A549 (cell line): Measurements from ENCODE around the gene CACNG7. TPM values are rescaled to one million over a fixed set of nuclear protein-coding genes. Genes with fewer than 3 reads are reported as not detected.
A peak's percentile ranks its signal among the peaks of the same experiment; 100 is the strongest.

Experiments
- ATAC-seq, 2 experiments: fragments of 200-7000 bp in 1 of 2; fragments of >200 bp in 1 of 2; cut with Nextera tagmentation in 1 of 2; cut with Tn5 transposase in 1 of 2; 3 replicates each; pipeline versions ENCODE4 v1.8.0 to v1.9.1; 2018 to 2020; ENCODE audit warnings: mild to moderate bottlenecking in 1 of 2, moderate library complexity in 1 of 2
- CTCF ChIA-PET: fragments of 300-600 bp; sonication (Branson Sonifier 250); formaldehyde crosslinking; extraction: SDS; loops from one replicate; lab custom pipeline; 2021; ENCODE audit warnings: antibody characterized with exemption, inconsistent platforms; lab: Yijun Ruan, JAX
- POLR2A ChIA-PET: fragments of 350-600 bp; formaldehyde crosslinking; extraction: SDS; loops from one replicate; lab custom pipeline; 2021; ENCODE audit warnings: antibody characterized with exemption, inconsistent platforms; lab: Yijun Ruan, JAX
- DNase-seq, 2 experiments: peaks; one replicate each; pipeline versions ENCODE4 v3.0.0 to v3.0.0-alpha.2; 2011 to 2016; ENCODE audit warnings: low read depth in 1 of 2, low spot score in 1 of 2
- FAIRE-seq: peaks from 2 replicates; lab custom pipeline; 2011; peaks lifted over from hg19 to GRCh38; lab: Jason Lieb, UNC
- H3K27ac ChIP-seq, 2 experiments: fragments of >200 bp; sonication (Bioruptor Twin); formaldehyde crosslinking; 3 replicates each; pipeline ENCODE4 v1.5.1; 2016 to 2017
- H3K4me1 ChIP-seq: fragments of >200 bp; sonication (Bioruptor Twin); formaldehyde crosslinking; 3 replicates; pipeline ENCODE4 v1.6.1; 2016
- H3K4me2 ChIP-seq: fragments of >200 bp; sonication (Bioruptor Twin); formaldehyde crosslinking; 3 replicates; pipeline ENCODE4 v1.6.1; 2016
- H3K4me3 ChIP-seq: fragments of >200 bp; sonication (Bioruptor Twin); formaldehyde crosslinking; 3 replicates; pipeline ENCODE4 v1.5.1; 2016
- H3K9me3 ChIP-seq: fragments of >200 bp; sonication (Bioruptor Twin); formaldehyde crosslinking; 3 replicates; pipeline ENCODE4 v1.6.1; 2016
- CBX2 ChIP-seq: fragments of 200-600 bp; sonication (generic); IDR thresholded peaks from 2 replicates; pipeline ENCODE4 v1.6.1; 2016; ENCODE audit warnings: low read depth, mild to moderate bottlenecking, borderline replicate concordance
- CTCF ChIP-seq: fragments of >200 bp; sonication (Bioruptor Twin); formaldehyde crosslinking; IDR thresholded peaks from 3 replicates; pipeline ENCODE4 v1.5.1; 2016
- EP300 ChIP-seq, 2 experiments: fragments of >200 bp; sonication (Bioruptor Twin); formaldehyde crosslinking; IDR thresholded peaks; 2 replicates in 1 of 2; 3 replicates in 1 of 2; pipeline ENCODE4 v1.6.1; 2016 to 2017
- FOSL2 ChIP-seq, 2 experiments: fragments of 450-650 bp in 1 of 2; fragments of >200 bp in 1 of 2; sonication (Bioruptor Twin) in 1 of 2; formaldehyde crosslinking; IDR thresholded peaks; 2 replicates each; pipeline versions ENCODE4 v1.5.0 to v1.6.1; 2016 to 2020; ENCODE audit warnings: mild to moderate bottlenecking in 1 of 2, moderate library complexity in 1 of 2
- HES2 ChIP-seq: fragments of >200 bp; sonication (Bioruptor Twin); formaldehyde crosslinking; IDR thresholded peaks from 2 replicates; pipeline ENCODE4 v1.6.1; 2016
- HMGXB4 ChIP-seq: fragments of 250-450 bp; sonication (Bioruptor Pico); IDR thresholded peaks from 2 replicates; pipeline ENCODE4 v1.5.0; 2021; ENCODE audit warnings: mild to moderate bottlenecking, moderate library complexity, borderline replicate concordance
- NPAS2 ChIP-seq: fragments of 250-450 bp; sonication (Bioruptor Pico); IDR thresholded peaks from 2 replicates; pipeline ENCODE4 v1.8.0; 2022; ENCODE audit warnings: mild to moderate bottlenecking, moderate library complexity, borderline replicate concordance
- PHF8 ChIP-seq: fragments of 200-600 bp; sonication (generic); IDR thresholded peaks from 2 replicates; pipeline ENCODE4 v1.6.1; 2016; ENCODE audit warnings: low read depth, mild to moderate bottlenecking, antibody characterized with exemption, moderate library complexity, borderline replicate concordance
- RAD21 ChIP-seq, 2 experiments: fragments of >200 bp in 1 of 2; sonication (Bioruptor Twin) in 1 of 2; formaldehyde crosslinking in 1 of 2; IDR thresholded peaks in 1 of 2; conservative IDR thresholded peaks in 1 of 2; 2 replicates in 1 of 2; 3 replicates in 1 of 2; pipeline ENCODE4 v1.6.1; 2012 to 2018; ENCODE audit warnings: inconsistent platforms in 1 of 2
- USF2 ChIP-seq: fragments of 450-650 bp; IDR thresholded peaks from 2 replicates; pipeline ENCODE4 v1.6.1; 2014; ENCODE audit warnings: antibody characterized with exemption
- WGBS: methylation state at CpG from one replicate; pipeline ENCODE4 v1.1.6; 2017; ENCODE audit errors: missing lambda C conversion rate; 5-methylcytosine and 5-hydroxymethylcytosine counted together
- polyA plus RNA-seq, 4 experiments: library from polyadenylated mRNA; depleted of rRNA in 3 of 4; stranded (reverse); fragments of >200 nt; fragmentation: RNase III in 1 of 4; extraction: RNeasy Plus Mini Kit Qiagen cat#74134 plus additional on column Dnase treatment in 1 of 4; gene quantifications; 2 replicates in 3 of 4; 3 replicates in 1 of 4; pipeline ENCODE4 v1.2.3, GENCODE V29; 2011 to 2017

The CACNG7 gene
- polyA plus RNA-seq, 2 of the 4 experiments (the other 2 are of a cell fraction) = 7.6 to 11.5 TPM

GRCh38 chr19:53909471-53910169, 542 bp downstream of the CACNG7 start:
- H3K4me1 ChIP-seq = peaks cover 42% of the 10 kb centered on the region
- H3K9me3 ChIP-seq = no peaks in the 10 kb centered on the region
- peak overlapping the region; percentile 65 to 82 for H3K27ac ChIP-seq
- H3K4me3 ChIP-seq = peak overlapping the region; percentile 70
- WGBS = 12% methylated on average over 30 of the region's 47 CpGs
- peak overlapping the region; percentile 92 for H3K4me2 ChIP-seq
- TF ChIP-seq HMGXB4 (CRISPR knock-in tag) (no peak), PHF8 (0 out of 2 replicates have a peak, but pooled peaks have one; percentile 29)
- TF ChIP-seq, all 56 proteins: peak for 1
- ChIA-PET CTCF (interaction anchor here (0.6 to 1.4 kb wide), 3 partner anchors 9 to 133 kb away, joined by 3 to 4 read pairs (median 3); no protein-coding TSS in a partner anchor), POLR2A (interaction anchor here (0.7 kb wide), 1 partner anchor 17 kb away, joined by 6 read pairs; no protein-coding TSS in a partner anchor)
- DNase-seq = no peak
- FAIRE-seq = no peak
- no peak for ATAC-seq

GRCh38 chr19:53910170-53910518, 1.1 kb downstream of the CACNG7 start:
- peak overlapping the region; percentile 92 for H3K4me2 ChIP-seq
- DNase-seq = no peak
- ChIA-PET POLR2A (interaction anchor here (0.7 kb wide), 1 partner anchor 18 kb away, joined by 6 read pairs; no protein-coding TSS in a partner anchor), CTCF (interaction anchor here (0.6 to 3.8 kb wide), 4 partner anchors 10 to 133 kb away, joined by 3 to 25 read pairs (median 4); no protein-coding TSS in a partner anchor)
- peak overlapping the region in 1 of 2 experiments; percentile 82; a peak in 4 of 6 replicates for H3K27ac ChIP-seq
- no peaks in the 10 kb centered on the region for H3K9me3 ChIP-seq
- 48% methylated on average over 10 of the region's 13 CpGs for WGBS
- ATAC-seq = no peak
- H3K4me1 ChIP-seq = peaks cover 37% of the 10 kb centered on the region
- TF ChIP-seq USF2 = no peak
- TF ChIP-seq NPAS2 (CRISPR knock-in tag) = no peak
- no peak for TF ChIP-seq CBX2
- peak overlapping the region; percentile 70 for H3K4me3 ChIP-seq
- FAIRE-seq = no peak

- H3K4me2 ChIP-seq = no peak overlapping the region
- TF ChIP-seq CTCF = peak; percentile 24; the same call in 2 of the 3 replicates
- TF ChIP-seq RAD21 (conservative IDR thresholded peaks at IDR 0.05 in 1 of 2, IDR thresholded peaks at IDR 0.05 in 1 of 2) = peak in 1 of 2 experiments; percentile 15; a peak in 1 of 5 replicates
- no peak for TF ChIP-seq EP300 (IDR thresholded peaks at IDR 0.05)
- no peak for TF ChIP-seq HES2
- no peak for TF ChIP-seq FOSL2 (IDR thresholded peaks at IDR 0.05)
- peak; percentile 40; the same call in 1 of the 2 replicates for TF ChIP-seq FOSL2 (CRISPR knock-in tag; IDR thresholded peaks at IDR 0.05)
- no peak overlapping the region for H3K27ac ChIP-seq
- no peak for FAIRE-seq
- ATAC-seq = peak in 1 of 2 experiments; percentile 10; a peak in 2 of 6 replicates
- H3K9me3 ChIP-seq = no peaks in the 10 kb centered on the region
- DNase-seq = peak in 1 of 2 experiments; percentile 56
- CTCF ChIA-PET = interaction anchor here (1.0 to 3.8 kb wide), 10 partner anchors 8 to 125 kb away, joined by 3 to 25 read pairs (median 4); no protein-coding TSS in a partner anchor
- H3K4me3 ChIP-seq = no peak overlapping the region
- POLR2A ChIA-PET = no interaction called here
- WGBS = 76% methylated on average over 18 of the region's 18 CpGs
- peaks cover 20% of the 10 kb centered on the region for H3K4me1 ChIP-seq
Measured at GRCh38 chr19:53912653-53913052, 3.6 kb downstream of the CACNG7 start.
